ENCODE measurements around the gene GOLGA6L7. TPM values are rescaled to one million over a fixed set of nuclear protein-coding genes. Genes with fewer than 3 reads are reported as not detected.
A peak's percentile ranks its signal among the peaks of the same experiment; 100 is the strongest.

The GOLGA6L7 gene
- total and polyA plus RNA-seq, 2 of the 8 experiments (the other 6 are each of a cell fraction or from before 2014, with no cell fraction given): not detected

DNA sequence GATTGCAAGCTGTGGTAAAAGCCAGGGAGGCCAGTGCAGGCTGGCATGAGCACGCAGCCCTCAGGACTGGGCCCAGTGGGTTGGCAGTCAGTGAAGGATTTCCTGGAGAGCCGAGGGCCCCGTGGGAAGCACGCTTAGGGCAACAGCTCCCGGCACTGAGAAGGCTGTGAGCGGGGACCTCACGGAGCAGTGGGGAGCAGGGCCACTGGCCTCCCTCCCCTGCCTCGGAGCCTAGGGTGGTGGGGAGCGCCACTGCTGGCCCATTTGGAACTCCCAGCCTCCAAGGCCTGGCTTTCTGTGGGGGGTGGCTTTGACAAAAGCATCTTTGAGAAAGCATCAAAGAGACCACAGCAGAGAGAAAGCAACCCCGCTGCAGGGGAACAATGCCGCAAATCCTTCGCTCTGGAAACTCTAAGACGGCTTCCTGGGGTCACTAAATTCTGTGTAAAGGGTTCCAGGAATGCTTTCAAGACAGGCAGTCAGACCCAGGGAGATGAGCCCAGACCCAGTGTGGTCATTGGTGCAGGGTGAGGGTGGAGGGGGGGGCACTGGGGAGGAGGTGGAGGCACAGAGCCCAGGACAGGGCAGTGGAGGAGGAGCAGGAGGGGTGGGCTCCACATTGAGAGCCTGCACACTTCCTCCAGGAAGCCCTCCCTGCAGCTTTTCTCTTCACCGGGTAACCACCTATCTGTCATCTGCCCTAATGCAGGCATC is 27.8 kb upstream of the GOLGA6L7 start:
- no peaks in the 10 kb centered on the region; a peak in 1 of 8 replicates for H3K36me3 ChIP-seq (ENCODE audit: control insufficient read depth in 2 of 4, insufficient read depth in 4 of 4, low read length in 3 of 4)
- peak overlapping the region; percentile 62 for H3K18ac ChIP-seq (ENCODE audit: extremely low read depth, low read length)
- H3K9me3 ChIP-seq (ENCODE audit: insufficient read depth in 2 of 2, low read depth in 1 of 2, low read length in 1 of 2): no peaks in the 10 kb centered on the region
- H3K4me3 ChIP-seq (ENCODE audit: extremely low read depth in 1 of 4, insufficient read depth in 2 of 4, low read depth in 3 of 4, low read length in 4 of 4): peak overlapping the region in 3 of 4 experiments; percentile 5 to 33 (median 26); a peak in 5 of 8 replicates
- peak overlapping the region; percentile 54 to 55 for H3K4me2 ChIP-seq (ENCODE audit: insufficient read depth in 1 of 2, low read depth in 2 of 2, low read length in 2 of 2)
- POLR2A ChIA-PET (ENCODE audit: partially characterized antibody): interaction anchor here (1.8 kb wide), 1 partner anchor 9 kb away, joined by 7 read pairs; the partner anchor contains the start of gene APBA2
- 0 out of 2 replicates have a peak overlapping the region, but pooled peaks have one; percentile 32 for H2BK20ac ChIP-seq (ENCODE audit: low read length)
- H3K4ac ChIP-seq (replicated peaks; ENCODE audit: insufficient read length, low read depth, low read length): no peak overlapping the region
- H3K9ac ChIP-seq (replicated peaks in 1 of 4; ENCODE audit: extremely low read depth in 1 of 4, low read depth in 3 of 4, low read length in 3 of 4): no peak overlapping the region
- H2AK5ac ChIP-seq (ENCODE audit: low read depth, low read length): 0 out of 2 replicates have a peak overlapping the region, but pooled peaks have one; percentile 0
- peak overlapping the region; percentile 71; the same call in 1 of the 2 replicates for H2BK12ac ChIP-seq (ENCODE audit: low read depth, low read length)
- H4K5ac ChIP-seq (ENCODE audit: insufficient read length, low read depth, low read length): no peak overlapping the region
- no peak overlapping the region for H3K14ac ChIP-seq (ENCODE audit: insufficient read length)
- peaks cover 0 to 13% (median 4%) of the 10 kb centered on the region in 4 experiments; a peak in 4 of 7 replicates for H3K27me3 ChIP-seq (replicated peaks in 1 of 4; ENCODE audit: control insufficient read depth in 3 of 4, extremely low read depth in 1 of 4, insufficient read depth in 3 of 4, low read length in 3 of 4)
- peak overlapping the region; percentile 61 for H2BK15ac ChIP-seq (ENCODE audit: low read length)
- peak overlapping the region; percentile 67 for H2BK120ac ChIP-seq (replicated peaks; ENCODE audit: low read depth, low read length)
- H3K56ac ChIP-seq (replicated peaks; ENCODE audit: insufficient read length, low read depth, low read length): no peak overlapping the region
- H3K23me2 ChIP-seq (ENCODE audit: low read depth, low read length): no peaks in the 10 kb centered on the region; the same call in 1 of the 2 replicates
- no peak overlapping the region for H3K23ac ChIP-seq (ENCODE audit: insufficient read length)
- FAIRE-seq (peak; percentile 42), DNase-seq (ENCODE audit: low read depth in 1 of 2, low spot score in 2 of 2) (peak; percentile 71 to 75)
- H4K8ac ChIP-seq (ENCODE audit: extremely low read depth, insufficient read depth, low read length): peak overlapping the region; percentile 45; the same call in 1 of the 2 replicates
- CTCF ChIA-PET (ENCODE audit: partially characterized antibody): interaction anchor here (1.0 to 1.3 kb wide), 4 partner anchors 9 to 27 kb away, joined by 3 to 5 read pairs (median 3); no protein-coding TSS in a partner anchor
- H3K79me2 ChIP-seq (ENCODE audit: control insufficient read depth in 1 of 2, insufficient read depth in 2 of 2, low read length in 2 of 2): no peaks in the 10 kb centered on the region
- 13% methylated on average over 14 of the region's 14 CpGs; no CpG with 5 or more reads in 1 of the 2 experiments for WGBS, 2 experiments (ENCODE audit: extremely low coverage in 1 of 2, insufficient coverage in 1 of 2, insufficient read length in 1 of 2, insufficient replicate concordance in 2 of 2, low coverage in 1 of 2, low lambda C conversion rate in 2 of 2, missing lambda C conversion rate in 1 of 2)
- no peak overlapping the region for H3K27ac ChIP-seq (ENCODE audit: low read depth, low read length)
- peaks cover 9 to 16% (median 13%) of the 10 kb centered on the region in 4 experiments; a peak in 6 of 7 replicates for H3K4me1 ChIP-seq (replicated peaks in 1 of 4; ENCODE audit: control insufficient read depth in 3 of 4, insufficient read depth in 4 of 4, low read length in 3 of 4)
- no peaks in the 10 kb centered on the region for H3K79me1 ChIP-seq (ENCODE audit: low read depth, low read length)
- no peak overlapping the region for H2AFZ ChIP-seq (ENCODE audit: low read length)
- H4K20me1 ChIP-seq (replicated peaks in 1 of 2; ENCODE audit: control insufficient read depth in 1 of 2, insufficient read depth in 2 of 2, low read length in 2 of 2): no peaks in the 10 kb centered on the region
- no peak overlapping the region for H4K91ac ChIP-seq (replicated peaks; ENCODE audit: insufficient read length, low read length)
- no peak overlapping the region for H2BK5ac ChIP-seq (ENCODE audit: low read depth, low read length)
- TF ChIP-seq NANOG (IDR thresholded peaks at IDR 0.05; ENCODE audit: insufficient read depth, low read depth, low read length, poor library complexity, severe bottlenecking) (peak; percentile 93), HDAC2 (IDR thresholded peaks at IDR 0.05; ENCODE audit: borderline replicate concordance in 1 of 2, low read depth in 2 of 2, low read length in 2 of 2) (peak; percentile 39 to 85; a peak in 2 of 4 replicates), BACH1 (IDR thresholded peaks at IDR 0.05; ENCODE audit: low read length) (no peak), POLR2AphosphoS5 (IDR thresholded peaks at IDR 0.05; ENCODE audit: low read depth, low read length) (no peak), BCL11A (IDR thresholded peaks at IDR 0.05; ENCODE audit: low read depth in 2 of 2, low read length in 2 of 2) (peak in 1 of 2 experiments; percentile 8), TCF12 (IDR thresholded peaks at IDR 0.05; ENCODE audit: low read depth, low read length) (0 out of 2 replicates have a peak, but pooled peaks have one; percentile 17), EZH2 (IDR thresholded peaks at IDR 0.05; ENCODE audit: low read depth, low read length, severe bottlenecking) (peak; percentile 35)
- TF ChIP-seq, protein P1, sequence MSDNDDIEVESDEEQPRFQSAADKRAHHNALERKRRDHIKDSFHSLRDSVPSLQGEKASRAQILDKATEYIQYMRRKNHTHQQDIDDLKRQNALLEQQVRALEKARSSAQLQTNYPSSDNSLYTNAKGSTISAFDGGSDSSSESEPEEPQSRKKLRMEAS (IDR thresholded peaks at IDR 0.05): peak; percentile 6; the same call in 1 of the 2 replicates
- TF ChIP-seq, protein P2, sequence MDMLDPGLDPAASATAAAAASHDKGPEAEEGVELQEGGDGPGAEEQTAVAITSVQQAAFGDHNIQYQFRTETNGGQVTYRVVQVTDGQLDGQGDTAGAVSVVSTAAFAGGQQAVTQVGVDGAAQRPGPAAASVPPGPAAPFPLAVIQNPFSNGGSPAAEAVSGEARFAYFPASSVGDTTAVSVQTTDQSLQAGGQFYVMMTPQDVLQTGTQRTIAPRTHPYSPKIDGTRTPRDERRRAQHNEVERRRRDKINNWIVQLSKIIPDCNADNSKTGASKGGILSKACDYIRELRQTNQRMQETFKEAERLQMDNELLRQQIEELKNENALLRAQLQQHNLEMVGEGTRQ (IDR thresholded peaks at IDR 0.05; ENCODE audit: low read length): no peak
